K562 (cell line): Measurements from ENCODE around the gene GALT.

ENCODE experiments used
- KLF16 ChIP-seq: IDR thresholded peaks from 2 replicates; pipeline ENCODE4 v1.6.1; 2016; ENCODE audit warnings: antibody characterized with exemption
- POLR3A ChIP-seq: IDR thresholded peaks from 2 replicates; pipeline ENCODE4 v1.6.1; 2011; ENCODE audit warnings: borderline replicate concordance, mild to moderate bottlenecking, moderate library complexity; ENCODE audit not compliant: insufficient read length, insufficient read depth; ENCODE audit errors: extremely low read depth
- TCF7 ChIP-seq: sonication (generic); IDR thresholded peaks from 2 replicates; pipeline ENCODE4 v1.6.1; 2016; ENCODE audit warnings: antibody characterized with exemption, borderline replicate concordance
- TEAD4 ChIP-seq, 2 experiments: sonication (generic) in 1 of 2; formaldehyde crosslinking in 1 of 2; IDR thresholded peaks; 2 replicates each; pipeline versions ENCODE4 v1.6.1 to v1.8.0; 2012 to 2022; ENCODE audit warnings: borderline replicate concordance in 1 of 2, inconsistent platforms in 1 of 2, low read length in 1 of 2, mild to moderate bottlenecking in 1 of 2, missing genetic modification reagents in 1 of 2
- TF ChIP-seq, protein P1 (sequence below): sonication (generic); formaldehyde crosslinking; IDR thresholded peaks from 2 replicates; pipeline ENCODE4 v1.8.0; 2022; ENCODE audit warnings: missing genetic modification reagents, mild to moderate bottlenecking, borderline replicate concordance
- TF ChIP-seq, protein P2 (sequence below), 3 experiments: IDR thresholded peaks in 2 of 3; conservative IDR thresholded peaks in 1 of 3; 2 replicates each; pipeline ENCODE4 v1.5.1; 2011 to 2012; ENCODE audit warnings: low read length in 3 of 3, mild to moderate bottlenecking in 3 of 3, control low read depth in 2 of 3, improper control_type of control experiment in 1 of 3, inconsistent platforms in 1 of 3, low read depth in 1 of 3, mixed read lengths in 1 of 3, moderate library complexity in 1 of 3; ENCODE audit not compliant: insufficient read depth in 2 of 3
- TF ChIP-seq, protein P3 (sequence below): fragments of 250-450 bp; sonication (Bioruptor Pico); IDR thresholded peaks from 2 replicates; pipeline ENCODE4 v1.5.0; 2020; ENCODE audit warnings: mild to moderate bottlenecking, borderline replicate concordance

DNA sequence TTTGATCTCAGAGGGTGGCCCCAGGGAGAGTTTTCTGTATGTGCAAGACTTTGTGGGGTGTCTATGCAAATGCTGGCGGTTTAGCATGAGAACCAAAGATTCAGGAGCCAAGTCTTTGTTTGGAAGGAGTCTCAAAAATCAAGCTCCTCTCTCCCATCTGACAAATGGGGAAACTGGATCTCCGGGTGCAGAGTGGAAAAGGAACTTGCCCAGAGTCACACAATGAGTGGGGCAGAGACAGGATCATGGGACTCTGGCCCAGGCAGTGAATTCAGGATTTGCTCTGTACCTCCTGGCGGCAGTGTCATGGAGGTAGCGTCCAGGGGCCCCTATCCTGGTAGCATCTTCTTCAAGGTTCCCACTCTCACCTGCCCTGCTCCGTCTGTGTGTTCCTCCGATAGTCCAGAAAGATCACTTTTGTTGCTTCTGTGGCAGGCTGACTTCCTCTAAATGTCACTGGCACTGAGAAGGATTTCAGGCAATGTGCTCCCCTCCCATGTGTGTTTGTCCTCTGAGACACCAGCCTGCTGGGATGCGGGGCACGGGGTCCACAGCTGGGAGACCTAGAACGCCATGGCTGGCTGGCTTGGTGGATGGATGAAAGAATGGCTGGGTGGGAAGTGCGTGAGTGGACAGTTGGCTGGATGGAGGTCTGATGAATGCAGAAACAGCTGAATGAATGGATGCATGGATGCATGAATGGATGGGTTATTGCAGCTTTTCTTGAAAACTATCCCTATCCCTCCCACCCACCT lies 41.0 kb downstream of the GALT start:
- TF ChIP-seq KLF16 (no peak), TEAD4 (IDR thresholded peaks at IDR 0.05; ENCODE audit: low read length) (no peak), TEAD4 (CRISPR knock-in tag; IDR thresholded peaks at IDR 0.05; ENCODE audit: borderline replicate concordance) (no peak), POLR3A (no peak), TCF7 (no peak)
- TF ChIP-seq, protein P1, sequence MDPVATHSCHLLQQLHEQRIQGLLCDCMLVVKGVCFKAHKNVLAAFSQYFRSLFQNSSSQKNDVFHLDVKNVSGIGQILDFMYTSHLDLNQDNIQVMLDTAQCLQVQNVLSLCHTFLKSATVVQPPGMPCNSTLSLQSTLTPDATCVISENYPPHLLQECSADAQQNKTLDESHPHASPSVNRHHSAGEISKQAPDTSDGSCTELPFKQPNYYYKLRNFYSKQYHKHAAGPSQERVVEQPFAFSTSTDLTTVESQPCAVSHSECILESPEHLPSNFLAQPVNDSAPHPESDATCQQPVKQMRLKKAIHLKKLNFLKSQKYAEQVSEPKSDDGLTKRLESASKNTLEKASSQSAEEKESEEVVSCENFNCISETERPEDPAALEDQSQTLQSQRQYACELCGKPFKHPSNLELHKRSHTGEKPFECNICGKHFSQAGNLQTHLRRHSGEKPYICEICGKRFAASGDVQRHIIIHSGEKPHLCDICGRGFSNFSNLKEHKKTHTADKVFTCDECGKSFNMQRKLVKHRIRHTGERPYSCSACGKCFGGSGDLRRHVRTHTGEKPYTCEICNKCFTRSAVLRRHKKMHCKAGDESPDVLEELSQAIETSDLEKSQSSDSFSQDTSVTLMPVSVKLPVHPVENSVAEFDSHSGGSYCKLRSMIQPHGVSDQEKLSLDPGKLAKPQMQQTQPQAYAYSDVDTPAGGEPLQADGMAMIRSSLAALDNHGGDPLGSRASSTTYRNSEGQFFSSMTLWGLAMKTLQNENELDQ (CRISPR knock-in tag) = no peak
- TF ChIP-seq, protein P2, sequence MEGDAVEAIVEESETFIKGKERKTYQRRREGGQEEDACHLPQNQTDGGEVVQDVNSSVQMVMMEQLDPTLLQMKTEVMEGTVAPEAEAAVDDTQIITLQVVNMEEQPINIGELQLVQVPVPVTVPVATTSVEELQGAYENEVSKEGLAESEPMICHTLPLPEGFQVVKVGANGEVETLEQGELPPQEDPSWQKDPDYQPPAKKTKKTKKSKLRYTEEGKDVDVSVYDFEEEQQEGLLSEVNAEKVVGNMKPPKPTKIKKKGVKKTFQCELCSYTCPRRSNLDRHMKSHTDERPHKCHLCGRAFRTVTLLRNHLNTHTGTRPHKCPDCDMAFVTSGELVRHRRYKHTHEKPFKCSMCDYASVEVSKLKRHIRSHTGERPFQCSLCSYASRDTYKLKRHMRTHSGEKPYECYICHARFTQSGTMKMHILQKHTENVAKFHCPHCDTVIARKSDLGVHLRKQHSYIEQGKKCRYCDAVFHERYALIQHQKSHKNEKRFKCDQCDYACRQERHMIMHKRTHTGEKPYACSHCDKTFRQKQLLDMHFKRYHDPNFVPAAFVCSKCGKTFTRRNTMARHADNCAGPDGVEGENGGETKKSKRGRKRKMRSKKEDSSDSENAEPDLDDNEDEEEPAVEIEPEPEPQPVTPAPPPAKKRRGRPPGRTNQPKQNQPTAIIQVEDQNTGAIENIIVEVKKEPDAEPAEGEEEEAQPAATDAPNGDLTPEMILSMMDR (IDR thresholded peaks at IDR 0.05 in 2 of 3, conservative IDR thresholded peaks at IDR 0.05 in 1 of 3; ENCODE audit: insufficient read depth in 2 of 3, low read depth in 1 of 3, low read length in 3 of 3) = no peak
- TF ChIP-seq, protein P3, sequence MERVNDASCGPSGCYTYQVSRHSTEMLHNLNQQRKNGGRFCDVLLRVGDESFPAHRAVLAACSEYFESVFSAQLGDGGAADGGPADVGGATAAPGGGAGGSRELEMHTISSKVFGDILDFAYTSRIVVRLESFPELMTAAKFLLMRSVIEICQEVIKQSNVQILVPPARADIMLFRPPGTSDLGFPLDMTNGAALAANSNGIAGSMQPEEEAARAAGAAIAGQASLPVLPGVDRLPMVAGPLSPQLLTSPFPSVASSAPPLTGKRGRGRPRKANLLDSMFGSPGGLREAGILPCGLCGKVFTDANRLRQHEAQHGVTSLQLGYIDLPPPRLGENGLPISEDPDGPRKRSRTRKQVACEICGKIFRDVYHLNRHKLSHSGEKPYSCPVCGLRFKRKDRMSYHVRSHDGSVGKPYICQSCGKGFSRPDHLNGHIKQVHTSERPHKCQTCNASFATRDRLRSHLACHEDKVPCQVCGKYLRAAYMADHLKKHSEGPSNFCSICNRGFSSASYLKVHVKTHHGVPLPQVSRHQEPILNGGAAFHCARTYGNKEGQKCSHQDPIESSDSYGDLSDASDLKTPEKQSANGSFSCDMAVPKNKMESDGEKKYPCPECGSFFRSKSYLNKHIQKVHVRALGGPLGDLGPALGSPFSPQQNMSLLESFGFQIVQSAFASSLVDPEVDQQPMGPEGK (CRISPR knock-in tag) = no peak
